PFSK-1 (cell line): ENCODE data around the gene ZRANB1.

Experiments used
- FOXP2 ChIP-seq: optimal IDR thresholded peaks from 2 replicates; pipeline ENCODE3; 2011; ENCODE audit warnings: borderline replicate concordance, control low read depth, inconsistent platforms; ENCODE audit not compliant: insufficient read depth; ENCODE audit errors: extremely low read length, extremely low read depth
- POLR2AphosphoS5 ChIP-seq: IDR thresholded peaks from 2 replicates; pipeline ENCODE4 v1.6.1; 2012; ENCODE audit warnings: low read depth, mild to moderate bottlenecking, control low read depth, low read length, moderate library complexity
- SIN3A ChIP-seq: IDR thresholded peaks from 2 replicates; pipeline ENCODE4 v1.6.1; 2012; ENCODE audit warnings: mild to moderate bottlenecking, low read length, moderate library complexity, borderline replicate concordance; ENCODE audit not compliant: insufficient read depth
- TAF1 ChIP-seq: IDR thresholded peaks from 2 replicates; pipeline ENCODE4 v1.6.1; 2012; ENCODE audit warnings: low read length, control low read depth, borderline replicate concordance; ENCODE audit not compliant: insufficient read depth
- TF ChIP-seq, protein P1 (sequence below), 2 experiments: IDR thresholded peaks; 2 replicates each; pipeline versions ENCODE4 v1.6.1 to v1.8.0; 2011 to 2012; ENCODE audit warnings: low read depth in 2 of 2, low read length in 2 of 2, control low read depth in 1 of 2, inconsistent platforms in 1 of 2, mild to moderate bottlenecking in 1 of 2, moderate library complexity in 1 of 2; ENCODE audit not compliant: insufficient read depth in 1 of 2

Gene ZRANB1

DNA sequence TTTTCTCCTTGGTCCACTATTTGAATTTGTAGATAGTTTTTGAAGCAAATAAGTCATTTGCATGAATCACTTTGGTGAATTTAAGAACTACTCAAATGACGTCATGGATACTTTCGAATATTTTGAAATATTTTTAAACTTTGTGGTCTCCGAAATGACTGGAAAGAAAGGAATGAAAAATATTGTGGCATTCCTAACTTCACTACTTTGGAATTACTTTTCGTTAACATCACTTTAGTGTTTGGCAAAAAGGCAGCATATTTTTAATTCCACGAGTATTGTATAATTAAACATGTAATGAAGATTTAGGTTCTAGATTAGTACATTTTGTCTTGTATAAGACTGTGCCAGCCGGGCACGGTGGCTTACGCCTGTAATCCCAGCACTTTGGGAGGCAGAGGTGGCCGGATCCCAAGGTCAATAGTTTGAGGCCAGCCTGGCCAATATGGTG, 35.3 kb upstream of the ZRANB1 start:
- no peak for TF ChIP-seq FOXP2
- TF ChIP-seq, protein P1, sequence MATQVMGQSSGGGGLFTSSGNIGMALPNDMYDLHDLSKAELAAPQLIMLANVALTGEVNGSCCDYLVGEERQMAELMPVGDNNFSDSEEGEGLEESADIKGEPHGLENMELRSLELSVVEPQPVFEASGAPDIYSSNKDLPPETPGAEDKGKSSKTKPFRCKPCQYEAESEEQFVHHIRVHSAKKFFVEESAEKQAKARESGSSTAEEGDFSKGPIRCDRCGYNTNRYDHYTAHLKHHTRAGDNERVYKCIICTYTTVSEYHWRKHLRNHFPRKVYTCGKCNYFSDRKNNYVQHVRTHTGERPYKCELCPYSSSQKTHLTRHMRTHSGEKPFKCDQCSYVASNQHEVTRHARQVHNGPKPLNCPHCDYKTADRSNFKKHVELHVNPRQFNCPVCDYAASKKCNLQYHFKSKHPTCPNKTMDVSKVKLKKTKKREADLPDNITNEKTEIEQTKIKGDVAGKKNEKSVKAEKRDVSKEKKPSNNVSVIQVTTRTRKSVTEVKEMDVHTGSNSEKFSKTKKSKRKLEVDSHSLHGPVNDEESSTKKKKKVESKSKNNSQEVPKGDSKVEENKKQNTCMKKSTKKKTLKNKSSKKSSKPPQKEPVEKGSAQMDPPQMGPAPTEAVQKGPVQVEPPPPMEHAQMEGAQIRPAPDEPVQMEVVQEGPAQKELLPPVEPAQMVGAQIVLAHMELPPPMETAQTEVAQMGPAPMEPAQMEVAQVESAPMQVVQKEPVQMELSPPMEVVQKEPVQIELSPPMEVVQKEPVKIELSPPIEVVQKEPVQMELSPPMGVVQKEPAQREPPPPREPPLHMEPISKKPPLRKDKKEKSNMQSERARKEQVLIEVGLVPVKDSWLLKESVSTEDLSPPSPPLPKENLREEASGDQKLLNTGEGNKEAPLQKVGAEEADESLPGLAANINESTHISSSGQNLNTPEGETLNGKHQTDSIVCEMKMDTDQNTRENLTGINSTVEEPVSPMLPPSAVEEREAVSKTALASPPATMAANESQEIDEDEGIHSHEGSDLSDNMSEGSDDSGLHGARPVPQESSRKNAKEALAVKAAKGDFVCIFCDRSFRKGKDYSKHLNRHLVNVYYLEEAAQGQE (IDR thresholded peaks at IDR 0.05; ENCODE audit: insufficient read depth in 1 of 2, low read depth in 2 of 2, low read length in 2 of 2) = no peak
- TF ChIP-seq TAF1 = no peak
- TF ChIP-seq POLR2AphosphoS5 = no peak
- no peak for TF ChIP-seq SIN3A

DNA sequence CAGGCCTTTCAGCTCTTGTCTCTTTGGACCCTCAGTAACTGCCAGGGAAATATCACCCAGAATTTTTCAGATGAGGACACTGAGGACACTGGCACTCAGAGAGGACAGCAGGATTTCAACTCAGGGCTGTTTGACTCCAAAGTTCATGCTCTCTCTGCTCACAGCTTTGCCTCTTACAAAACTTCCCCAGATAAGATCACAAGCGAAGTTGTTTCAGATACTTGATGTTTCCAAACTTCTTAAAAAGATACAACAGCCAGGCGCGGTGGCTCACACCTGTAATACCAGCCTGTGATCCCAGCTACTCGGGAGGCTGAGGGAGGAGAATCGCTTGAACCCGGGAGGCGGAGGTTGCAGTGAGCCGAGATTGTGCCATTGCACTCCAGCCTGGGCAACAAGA, 32.4 kb upstream of the ZRANB1 start:
- TF ChIP-seq POLR2AphosphoS5 (no peak), TAF1 (no peak), FOXP2 (no peak), SIN3A (no peak)
- TF ChIP-seq, protein P1 (IDR thresholded peaks at IDR 0.05; ENCODE audit: insufficient read depth in 1 of 2, low read depth in 2 of 2, low read length in 2 of 2) = no peak

DNA sequence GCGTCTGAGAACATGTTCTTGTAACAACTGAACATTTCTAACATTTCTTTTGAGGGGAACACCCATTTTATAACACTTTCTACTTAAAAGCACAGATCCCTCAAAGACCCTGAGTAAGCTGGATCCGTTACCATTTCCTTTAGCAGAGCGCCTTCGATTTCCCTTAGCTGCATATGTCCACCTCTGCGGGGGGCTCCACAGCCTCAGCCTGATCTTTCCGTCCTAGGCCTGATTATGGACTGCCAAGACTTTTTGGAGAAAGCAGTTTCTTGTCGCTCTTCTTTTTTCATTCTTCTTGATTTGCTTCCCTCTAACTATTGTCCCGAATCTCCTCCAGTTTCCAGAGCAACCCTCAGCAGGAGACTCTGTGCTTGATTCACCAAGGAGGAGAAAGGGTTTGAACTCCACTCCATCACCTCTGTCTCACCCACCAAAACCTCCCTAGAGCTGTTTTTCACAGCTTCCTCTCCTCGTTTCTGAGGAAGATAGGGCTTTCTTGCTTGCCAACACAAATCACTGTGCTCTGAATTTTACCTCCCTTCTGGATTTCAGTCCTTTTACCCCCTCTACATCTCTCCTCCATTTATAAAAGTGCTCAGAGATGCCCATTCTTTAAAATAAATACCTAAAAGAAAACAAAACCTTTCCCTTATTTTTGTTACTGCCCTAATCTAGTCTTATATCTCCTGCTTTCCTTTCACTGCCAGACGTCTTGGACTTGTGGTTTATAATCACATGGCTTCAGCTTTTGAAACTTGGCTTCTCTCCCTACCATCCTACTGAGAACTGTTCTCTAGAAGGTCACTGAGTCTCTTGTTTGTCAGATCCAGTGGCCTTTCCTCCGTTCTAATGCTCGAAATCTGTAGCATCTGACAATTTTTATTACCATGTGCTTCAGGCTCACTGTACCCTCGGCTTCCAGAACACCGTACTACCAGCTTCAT, 30.5 kb upstream of the ZRANB1 start:
- no peak for TF ChIP-seq SIN3A
- no peak for TF ChIP-seq POLR2AphosphoS5
- TF ChIP-seq, protein P1 (IDR thresholded peaks at IDR 0.05; ENCODE audit: insufficient read depth in 1 of 2, low read depth in 2 of 2, low read length in 2 of 2) = no peak
- no peak for TF ChIP-seq FOXP2
- TF ChIP-seq TAF1 = no peak

DNA sequence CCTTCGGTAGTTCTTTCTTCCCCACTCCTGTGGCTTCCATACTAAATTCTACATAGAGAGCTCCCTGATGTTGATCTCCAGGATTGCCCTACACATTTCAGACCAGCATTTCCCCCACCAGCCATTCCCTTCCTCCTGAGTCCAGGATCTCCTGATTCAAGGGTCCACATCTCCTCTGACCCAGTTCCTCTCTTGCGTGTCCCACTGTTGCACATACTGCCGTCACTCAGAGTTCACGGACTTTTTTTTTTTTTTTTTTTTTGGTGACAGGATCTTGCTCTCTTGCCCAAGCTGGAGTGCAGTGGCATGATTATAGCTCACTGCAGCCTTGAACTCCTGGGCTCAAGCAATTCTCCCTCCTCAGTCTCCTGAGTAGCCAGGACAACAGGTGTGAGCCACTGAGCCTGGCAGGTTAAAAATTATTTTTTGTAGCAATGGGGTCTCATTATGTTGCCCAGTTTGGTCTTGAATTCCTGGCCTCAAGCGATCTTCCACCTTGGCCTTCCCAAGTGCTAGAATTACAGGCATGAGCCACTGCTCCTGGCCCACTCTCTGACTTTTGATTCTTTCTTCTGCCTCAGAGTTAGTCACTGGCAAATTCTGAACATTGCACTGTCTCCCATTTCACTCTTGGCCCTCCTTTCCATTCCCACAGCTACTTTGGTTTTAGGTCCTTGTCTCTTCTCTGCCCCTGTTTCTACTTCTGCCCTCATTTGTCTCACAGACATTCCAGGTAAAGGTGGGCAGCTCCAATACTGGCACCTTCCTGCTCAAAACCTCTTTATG, 29.6 kb upstream of the ZRANB1 start:
- TF ChIP-seq SIN3A (no peak), FOXP2 (no peak)
- TF ChIP-seq, protein P1 (IDR thresholded peaks at IDR 0.05; ENCODE audit: insufficient read depth in 1 of 2, low read depth in 2 of 2, low read length in 2 of 2) = no peak
